GM18951 (cell line): Measurements from ENCODE around the gene OR10AD1.
A peak's percentile ranks its signal among the peaks of the same experiment; 100 is the strongest.
"Not testable (repeated sequence)": the region's sequence is repeated elsewhere in the genome, so short reads cannot be mapped to it uniquely, and the experiment has no call there.

Experiments
- POLR2A ChIP-seq: IDR thresholded peaks from 4 replicates; pipeline ENCODE4 v1.6.1; 2011; ENCODE audit warnings: mild to moderate bottlenecking; ENCODE audit not compliant: insufficient read length, insufficient read depth; ENCODE audit errors: extremely low read depth
- in situ Hi-C: fragments of 300-500 bp; cut with MboI; formaldehyde crosslinking; loops from one replicate; pipeline ENCODE4 v1.12.0; 2022; ENCODE audit warnings: low sequenced_read_pairs, mixed read lengths, inconsistent platforms; ENCODE audit not compliant: unreplicated experiment

The OR10AD1 gene

GRCh38 chr12:48163150-48163747 is 39.8 kb downstream of the OR10AD1 start:
- in situ Hi-C loops: no loop called here
- TF ChIP-seq POLR2A: no peak

- in situ Hi-C loops: no loop called here
- no peak for TF ChIP-seq POLR2A
Measured at GRCh38 chr12:48160807-48161206, 42.3 kb downstream of the OR10AD1 start.

- in situ Hi-C loops: no loop called here
- TF ChIP-seq POLR2A: no peak
Measured at GRCh38 chr12:48160046-48160445, 43.0 kb downstream of the OR10AD1 start.

- TF ChIP-seq POLR2A: no peak
- in situ Hi-C loops: no loop called here
Measured at GRCh38 chr12:48157889-48158370, 45.2 kb downstream of the OR10AD1 start.

GRCh38 chr12:48157018-48157888 is 45.8 kb downstream of the OR10AD1 start, which contains the start of gene ASB8:
ASB8 (minus strand) TSS chr12:48157515; CDS start chr12:48153496, 4,019 bp downstream.
- in situ Hi-C loops: no loop called here
- TF ChIP-seq POLR2A: peak; percentile 78

- TF ChIP-seq POLR2A: no peak
- in situ Hi-C loops: no loop called here
Measured at GRCh38 chr12:48156652-48157017, 46.5 kb downstream of the OR10AD1 start.

- in situ Hi-C loops: not testable (repeated sequence)
Measured at GRCh38 chr12:48155786-48156185, 47.3 kb downstream of the OR10AD1 start.
